K562 (cell line): ENCODE measurements around the gene RAB3D. TPM values are rescaled to one million over a fixed set of nuclear protein-coding genes. Genes with fewer than 3 reads are reported as not detected.

ENCODE experiments used
- BMI1 ChIP-seq: fragments of 150-350 bp; IDR thresholded peaks from 2 replicates; pipeline ENCODE4 v1.6.1; 2014; ENCODE audit warnings: low read length
- CBFB ChIP-seq: sonication (generic); formaldehyde crosslinking; IDR thresholded peaks from 2 replicates; pipeline ENCODE4 v1.4.0; 2020; ENCODE audit warnings: mild to moderate bottlenecking, missing genetic modification reagents
- CREBBP ChIP-seq: IDR thresholded peaks from one replicate; pipeline ENCODE4 v1.6.1; 2012; ENCODE audit warnings: low read depth, mild to moderate bottlenecking, control low read depth, inconsistent platforms, low read length
- DACH1 ChIP-seq: fragments of 450-650 bp; IDR thresholded peaks from 2 replicates; pipeline ENCODE4 v1.6.1; 2018; ENCODE audit not compliant: partially characterized antibody
- ESRRA ChIP-seq: fragments of 450-650 bp; IDR thresholded peaks from 2 replicates; pipeline ENCODE4 v1.6.1; 2014; ENCODE audit warnings: low read depth, mild to moderate bottlenecking, moderate library complexity, borderline replicate concordance
- FOXJ3 ChIP-seq: sonication (generic); formaldehyde crosslinking; IDR thresholded peaks from 2 replicates; pipeline ENCODE4 v1.4.0; 2020; ENCODE audit warnings: mild to moderate bottlenecking, missing genetic modification reagents
- GABPA ChIP-seq: fragments of 200-800 bp; sonication (Bioruptor generic); conservative IDR thresholded peaks from 2 replicates; pipeline ENCODE4 v1.6.1; 2016; ENCODE audit warnings: low read depth, missing genetic modification characterization, missing compliant biosample characterization
- HDAC2 ChIP-seq: fragments of 450-650 bp; IDR thresholded peaks from 2 replicates; pipeline ENCODE4 v1.6.1; 2016; ENCODE audit warnings: mild to moderate bottlenecking
- HMGXB4 ChIP-seq: sonication (generic); formaldehyde crosslinking; IDR thresholded peaks from 2 replicates; pipeline ENCODE4 v1.8.1; 2023; ENCODE audit warnings: mild to moderate bottlenecking, missing genetic modification reagents
- HNRNPUL1 ChIP-seq: fragments of 200-400 bp; formaldehyde crosslinking; IDR thresholded peaks from 2 replicates; pipeline ENCODE4 v1.6.1; 2017; ENCODE audit warnings: low read length
- JUN ChIP-seq, 2 experiments: sonication (generic) in 1 of 2; formaldehyde crosslinking in 1 of 2; IDR thresholded peaks; 2 replicates each; pipeline versions ENCODE4 v1.6.1 to v1.8.0; 2012 to 2022; ENCODE audit warnings: borderline replicate concordance in 2 of 2, mild to moderate bottlenecking in 2 of 2, improper control_type of control experiment in 1 of 2, low read depth in 1 of 2, low read length in 1 of 2, missing genetic modification reagents in 1 of 2
- NCOA2 ChIP-seq, 2 experiments: fragments of 450-650 bp; IDR thresholded peaks; 2 replicates each; pipeline ENCODE4 v1.6.1; 2018; ENCODE audit warnings: mild to moderate bottlenecking in 2 of 2, moderate library complexity in 1 of 2; ENCODE audit not compliant: partially characterized antibody in 2 of 2
- NCOR1 ChIP-seq: fragments of 450-650 bp; IDR thresholded peaks from 2 replicates; pipeline ENCODE4 v1.6.1; 2016; ENCODE audit warnings: mild to moderate bottlenecking, moderate library complexity
- NRF1 ChIP-seq, 2 experiments: fragments of 450-650 bp; IDR thresholded peaks in 1 of 2; conservative IDR thresholded peaks in 1 of 2; 2 replicates each; pipeline ENCODE4 v1.6.1; 2014; ENCODE audit warnings: mild to moderate bottlenecking in 2 of 2
- PHF20 ChIP-seq: fragments of 450-650 bp; IDR thresholded peaks from 2 replicates; pipeline ENCODE4 v1.6.1; 2018; ENCODE audit not compliant: partially characterized antibody
- PPARD ChIP-seq: fragments of 250-450 bp; sonication (Bioruptor Pico); IDR thresholded peaks from 2 replicates; pipeline ENCODE4 v1.8.0; 2022; ENCODE audit warnings: inconsistent platforms, mild to moderate bottlenecking, moderate library complexity
- SRF ChIP-seq, 2 experiments: fragments of 250-450, 450-650 bp in 1 of 2; sonication (Bioruptor Pico) in 1 of 2; sonication (generic) in 1 of 2; formaldehyde crosslinking; IDR thresholded peaks; 2 replicates each; pipeline versions ENCODE4 v1.5.0 to v1.5.1; 2020 to 2022; ENCODE audit warnings: mild to moderate bottlenecking in 1 of 2, missing genetic modification reagents in 1 of 2
- TCF7 ChIP-seq: sonication (generic); IDR thresholded peaks from 2 replicates; pipeline ENCODE4 v1.6.1; 2016; ENCODE audit warnings: antibody characterized with exemption, borderline replicate concordance
- XRCC4 ChIP-seq: IDR thresholded peaks from one replicate; pipeline ENCODE4 v1.6.1; 2011; ENCODE audit not compliant: insufficient read depth, insufficient read length; ENCODE audit errors: extremely low read depth
- ZBTB7A ChIP-seq: IDR thresholded peaks from 2 replicates; pipeline ENCODE4 v1.6.1; 2011; ENCODE audit warnings: low read depth, mild to moderate bottlenecking, low read length, moderate library complexity, borderline replicate concordance; ENCODE audit not compliant: control insufficient read depth
- ZC3H4 ChIP-seq: sonication (generic); formaldehyde crosslinking; IDR thresholded peaks from 2 replicates; pipeline ENCODE4 v1.9.0; 2021; ENCODE audit warnings: missing genetic modification reagents, borderline replicate concordance
- ZNF184 ChIP-seq: sonication (generic); formaldehyde crosslinking; IDR thresholded peaks from 2 replicates; pipeline ENCODE4 v1.5.0; 2020; ENCODE audit warnings: missing genetic modification reagents
- ZNF212 ChIP-seq: fragments of 450-650 bp; formaldehyde crosslinking; IDR thresholded peaks from 2 replicates; pipeline ENCODE4 v1.4.0; 2020; ENCODE audit warnings: mild to moderate bottlenecking
- ZNF263 ChIP-seq: sonication (generic); formaldehyde crosslinking; IDR thresholded peaks from 2 replicates; pipeline ENCODE4 v1.8.0; 2022; ENCODE audit warnings: mild to moderate bottlenecking, missing genetic modification reagents, borderline replicate concordance
- ZNF696 ChIP-seq: fragments of 250-450 bp; sonication (Bioruptor Pico); conservative IDR thresholded peaks from 2 replicates; pipeline ENCODE4 v1.4.0; 2020; ENCODE audit warnings: mild to moderate bottlenecking, moderate library complexity
- polyA plus RNA-seq, 8 experiments: library from polyadenylated mRNA; depleted of rRNA in 4 of 8; stranded (reverse) in 5 of 8; unstranded in 3 of 8; fragments of >200 nt; fragmentation: Nextera tagmentation in 2 of 8; fragmentation: Illumina TruSeq in 1 of 8; extraction: Ambion mirVana in 2 of 8; extraction: Trizol in 1 of 8; gene quantifications; 2 replicates each; pipeline versions ENCODE4 v1.2.1 to v1.2.3, GENCODE V29; 2011 to 2014; ENCODE audit warnings: inconsistent platforms in 1 of 8, missing spikeins in 1 of 8
- total RNA-seq, 7 experiments: library from RNA; depleted of rRNA in 6 of 7; stranded (reverse); fragments of >200 nt in 6 of 7; fragmentation: Illumina TruSeq in 2 of 7; extraction: Trizol in 2 of 7; gene quantifications; 2 replicates each; pipeline versions ENCODE4 v1.2.1 to v1.2.3, GENCODE V29; 2011 to 2021; ENCODE audit warnings: low replicate concordance in 1 of 7

Gene RAB3D
- total and polyA plus RNA-seq, 9 of the 15 experiments (the other 6 are each of a cell fraction or from before 2014, with no cell fraction given) = 0.34 to 3.3 (median 1.3) TPM

GRCh38 chr19:11361037-11361770 lies 21.7 kb upstream of the RAB3D start (continued):
- TF ChIP-seq GABPA (tag) = no peak
- TF ChIP-seq PPARD (CRISPR knock-in tag) = no peak
- no peak for TF ChIP-seq TCF7
- no peak for TF ChIP-seq HMGXB4
- no peak for TF ChIP-seq XRCC4
- no peak for TF ChIP-seq BMI1
- TF ChIP-seq NRF1 (conservative IDR thresholded peaks at IDR 0.05 in 1 of 2, IDR thresholded peaks at IDR 0.05 in 1 of 2) = peak; percentile 48 to 65; a peak in 3 of 4 replicates
- TF ChIP-seq ESRRA = no peak
- TF ChIP-seq JUN (IDR thresholded peaks at IDR 0.05; ENCODE audit: borderline replicate concordance, low read depth, low read length) = no peak
- TF ChIP-seq JUN (CRISPR knock-in tag; IDR thresholded peaks at IDR 0.05; ENCODE audit: borderline replicate concordance) = no peak
- TF ChIP-seq SRF (CRISPR knock-in tag; IDR thresholded peaks at IDR 0.05) = no peak
- no peak for TF ChIP-seq NCOR1
- no peak for TF ChIP-seq ZC3H4 (CRISPR knock-in tag)
- TF ChIP-seq ZNF184 = no peak
- TF ChIP-seq ZNF263 (CRISPR knock-in tag) = peak; percentile 70; the same call in 1 of the 2 replicates
- no peak for TF ChIP-seq ZNF212 (CRISPR knock-in tag)
- TF ChIP-seq FOXJ3 (CRISPR knock-in tag) = no peak
- TF ChIP-seq ZBTB7A = no peak; the same call in 1 of the 2 replicates
- no peak for TF ChIP-seq PHF20
- TF ChIP-seq HNRNPUL1 = no peak
- TF ChIP-seq NCOA2 (IDR thresholded peaks at IDR 0.05; ENCODE audit: partially characterized antibody in 2 of 2) = no peak
- TF ChIP-seq HDAC2 = no peak
- TF ChIP-seq CREBBP = no peak
- TF ChIP-seq ZNF696 = no peak
- no peak for TF ChIP-seq CBFB
- TF ChIP-seq DACH1 = no peak
